DMS114 treated with DMSO at 0.1 percent for 48 hours (cell line): ENCODE data around the gene GULP1.
"Not testable (repeated sequence)": the region's sequence is repeated elsewhere in the genome, so short reads cannot be mapped to it uniquely, and the experiment has no call there.

Experiments used
- DNase-seq: peaks from one replicate; lab custom pipeline; 2025; ENCODE audit not compliant: unreplicated experiment; lab: John Stamatoyannopoulos, UW

The GULP1 gene

GRCh38 chr2:188292348-188293239, 920 bp downstream of the GULP1 start:
- DNase-seq, result peak; percentile 39

DNA sequence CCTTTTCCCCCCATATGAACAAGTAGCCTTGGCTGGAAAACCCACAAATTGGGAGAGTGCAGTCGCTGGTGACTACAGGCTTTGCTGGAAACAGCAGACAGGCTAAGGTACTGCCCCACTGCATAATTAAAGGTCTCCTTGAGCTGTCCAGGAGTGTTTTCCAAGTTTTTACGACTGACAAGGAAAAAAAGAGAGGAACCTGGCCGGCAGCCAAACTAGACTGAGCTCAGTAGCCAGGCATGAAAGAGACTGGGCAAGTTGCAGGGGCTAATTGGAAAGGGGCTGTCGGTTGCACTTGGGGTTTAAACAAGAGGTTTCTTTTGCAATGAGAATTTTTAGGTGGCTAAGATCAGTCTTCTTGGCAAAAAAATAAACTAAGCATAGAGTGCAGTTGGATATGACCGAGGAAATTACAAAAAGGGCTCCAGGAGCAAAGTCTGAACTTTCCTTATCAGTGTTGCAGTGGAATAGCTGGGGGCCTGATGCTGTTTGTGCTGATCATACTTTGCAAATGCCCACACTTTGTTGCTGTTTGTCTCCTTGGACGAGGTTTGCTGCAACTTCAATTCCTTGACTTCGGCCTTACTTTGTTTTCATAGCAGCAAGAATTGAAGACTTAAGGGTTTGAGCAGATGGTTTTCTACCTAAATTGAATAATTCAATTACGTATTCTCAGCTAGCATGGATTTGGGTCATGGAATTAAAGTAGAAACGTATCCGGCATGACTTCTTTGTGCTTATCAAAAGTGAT, 2.1 kb downstream of the GULP1 start:
- peak; percentile 41 for DNase-seq

GRCh38 chr2:188294352-188294926, 2.8 kb downstream of the GULP1 start:
- DNase-seq, result no peak

DNA sequence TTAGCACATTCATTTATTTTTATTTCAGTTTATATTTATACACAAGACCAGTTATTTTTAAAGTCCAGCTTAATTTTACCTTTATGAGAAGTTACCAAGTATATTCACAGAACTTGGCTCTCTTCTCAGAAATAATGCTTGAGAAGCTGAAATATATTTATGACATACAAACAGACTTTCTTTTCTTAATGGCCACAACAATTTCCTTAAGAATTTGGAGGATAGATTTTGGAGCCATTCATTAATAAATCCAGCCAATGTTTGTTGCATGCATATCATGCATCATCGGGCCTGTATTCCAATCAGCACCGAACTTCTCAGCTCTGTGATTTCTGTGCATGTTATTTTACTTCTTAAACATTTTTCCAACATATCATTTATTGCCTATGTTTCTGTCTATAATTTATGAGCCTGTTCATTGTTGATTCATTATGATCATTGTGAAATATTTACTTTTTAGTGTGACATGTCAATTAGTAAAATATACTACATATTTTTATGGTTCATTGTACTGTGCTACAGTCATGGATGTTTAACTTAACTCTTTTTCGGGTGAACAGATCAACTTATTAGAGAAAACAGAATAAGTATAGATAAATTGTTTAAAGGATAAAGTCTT, 3.5 kb downstream of the GULP1 start:
- DNase-seq, result no peak

- DNase-seq, result no peak
These were observed 6.3 kb downstream of the GULP1 start for GRCh38 chr2:188297978-188298377.

- not testable (repeated sequence) for DNase-seq
These were observed 7.3 kb downstream of the GULP1 start for GRCh38 chr2:188298937-188299371.

DNA sequence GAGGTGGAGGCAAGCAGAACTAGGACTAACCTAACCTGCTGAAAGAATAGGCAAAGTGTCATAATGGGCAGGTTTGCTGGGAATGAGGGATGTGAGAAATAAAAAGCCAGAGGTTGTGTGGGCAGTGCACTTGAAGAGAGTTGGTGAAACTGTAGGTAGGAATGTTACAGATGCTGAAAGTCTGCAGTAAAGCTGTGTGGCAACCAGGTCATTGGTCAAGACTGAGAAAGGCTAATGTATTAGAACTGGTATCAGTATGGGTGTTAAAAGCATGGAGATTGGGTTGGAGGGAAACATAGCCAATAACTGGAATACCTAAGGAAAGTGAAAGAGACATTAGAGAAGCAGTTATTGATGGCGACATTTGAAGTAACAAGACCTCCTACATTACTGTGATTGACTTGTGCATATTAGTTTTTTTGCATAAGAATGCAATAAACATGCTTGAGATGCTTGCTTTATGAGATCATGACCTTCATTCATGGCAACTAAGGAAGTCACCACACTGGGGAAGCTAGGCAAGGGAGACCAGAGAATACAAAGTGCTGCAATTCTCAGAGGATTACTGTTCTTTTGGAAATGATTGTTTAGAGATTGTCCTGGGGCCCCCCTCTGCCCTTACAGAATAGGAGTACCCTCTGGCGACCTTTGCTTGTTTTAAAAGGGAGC, 11.8 kb downstream of the GULP1 start:
- DNase-seq, result no peak

DNA sequence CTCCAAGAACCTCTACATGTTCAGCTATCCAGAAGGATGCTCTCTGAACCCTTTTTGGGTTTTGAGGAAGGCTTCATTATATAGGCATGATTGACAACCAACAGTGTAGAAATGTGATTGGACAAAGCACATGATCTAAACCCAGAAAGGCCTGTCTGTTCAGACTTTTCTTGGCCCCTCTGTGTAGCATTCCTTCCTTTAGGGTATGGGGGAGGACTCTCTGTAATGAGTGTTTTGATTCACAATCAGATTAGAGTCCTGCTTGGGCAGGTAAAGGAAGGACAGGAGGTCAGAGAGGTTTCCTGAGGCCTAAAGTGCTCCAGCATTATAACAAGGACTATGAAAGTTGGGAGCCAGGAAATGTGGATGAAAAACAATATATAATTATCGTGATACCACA, 13.6 kb downstream of the GULP1 start:
- no peak for DNase-seq

DNA sequence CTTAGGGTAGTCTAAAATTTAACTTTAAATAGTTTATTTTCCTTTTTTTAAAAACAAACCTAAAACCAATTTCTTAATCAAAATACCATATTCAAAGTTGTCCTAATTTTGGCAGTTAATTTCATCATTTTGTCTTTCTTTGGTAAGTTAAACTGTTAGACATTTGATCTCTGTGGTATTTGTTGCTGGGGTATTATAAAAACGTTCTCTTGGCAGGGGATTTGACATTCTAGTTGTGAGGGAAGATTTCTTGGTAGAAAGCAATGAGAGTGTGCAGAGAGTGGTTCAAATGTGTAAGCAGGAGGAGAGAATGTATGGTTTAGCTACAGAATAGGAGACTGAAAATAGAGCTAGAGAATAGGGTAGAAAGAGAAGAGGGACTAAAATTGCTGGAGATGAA, 14.6 kb downstream of the GULP1 start:
- no peak for DNase-seq

GRCh38 chr2:188307850-188308283, 16.2 kb downstream of the GULP1 start:
- no peak for DNase-seq

GRCh38 chr2:188308483-188308882, 16.8 kb downstream of the GULP1 start:
- DNase-seq, result no peak

- no peak for DNase-seq
These were observed 17.7 kb downstream of the GULP1 start for GRCh38 chr2:188309364-188309763.

- no peak for DNase-seq
These were observed 22.8 kb downstream of the GULP1 start for GRCh38 chr2:188314314-188315054.

DNA sequence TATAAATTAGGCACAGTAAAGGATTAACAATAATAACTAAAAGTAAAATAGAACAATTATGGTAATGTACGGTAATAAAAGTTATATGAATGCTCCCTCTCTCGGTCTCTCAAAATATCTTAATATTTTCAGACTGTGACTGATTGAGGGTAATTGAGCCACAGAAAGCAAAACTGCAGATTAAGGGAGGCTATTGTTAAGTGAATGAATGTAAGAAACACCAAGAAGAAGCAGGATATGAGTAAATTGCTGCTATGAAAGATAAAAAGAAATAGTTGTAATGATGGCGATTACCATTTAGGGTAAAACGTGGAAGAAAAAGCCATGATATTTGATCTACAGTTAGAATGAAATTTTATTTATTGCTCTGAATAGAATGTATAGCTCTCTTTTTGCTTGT, 24.1 kb downstream of the GULP1 start:
- DNase-seq, result no peak

- no peak for DNase-seq
These were observed 24.7 kb downstream of the GULP1 start for GRCh38 chr2:188316342-188316741.

- DNase-seq, result no peak
These were observed 25.2 kb downstream of the GULP1 start for GRCh38 chr2:188316791-188317423.

DNA sequence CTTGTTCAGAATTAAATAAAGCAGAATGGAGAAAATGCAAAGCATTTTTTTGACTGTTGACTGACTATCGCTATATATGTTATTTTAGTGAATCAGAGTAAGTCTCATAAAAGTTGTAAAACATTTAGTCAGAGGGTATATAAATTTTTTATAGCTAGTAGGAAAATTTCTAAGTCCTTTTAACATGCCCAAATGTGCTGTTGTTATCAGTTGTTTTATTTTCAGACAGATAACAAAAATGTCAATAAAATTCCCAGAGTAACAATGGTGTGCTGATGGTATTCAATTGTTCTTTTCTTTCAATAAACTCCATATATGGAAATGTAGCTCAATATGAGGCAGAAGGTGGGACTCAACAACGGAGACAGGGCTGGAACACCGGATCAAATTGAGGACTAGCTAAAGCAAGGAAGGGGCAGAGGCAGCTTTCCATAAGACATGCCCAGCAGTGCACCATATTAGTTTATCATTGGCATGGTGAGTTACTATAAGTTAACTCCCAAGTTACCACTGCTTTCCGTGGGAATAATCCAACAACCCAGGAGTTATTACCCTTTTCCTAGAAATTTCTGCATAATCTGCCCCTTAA, 26.6 kb downstream of the GULP1 start:
- no peak for DNase-seq

- DNase-seq, result no peak
These were observed 28.2 kb downstream of the GULP1 start for GRCh38 chr2:188319838-188320237.

DNA sequence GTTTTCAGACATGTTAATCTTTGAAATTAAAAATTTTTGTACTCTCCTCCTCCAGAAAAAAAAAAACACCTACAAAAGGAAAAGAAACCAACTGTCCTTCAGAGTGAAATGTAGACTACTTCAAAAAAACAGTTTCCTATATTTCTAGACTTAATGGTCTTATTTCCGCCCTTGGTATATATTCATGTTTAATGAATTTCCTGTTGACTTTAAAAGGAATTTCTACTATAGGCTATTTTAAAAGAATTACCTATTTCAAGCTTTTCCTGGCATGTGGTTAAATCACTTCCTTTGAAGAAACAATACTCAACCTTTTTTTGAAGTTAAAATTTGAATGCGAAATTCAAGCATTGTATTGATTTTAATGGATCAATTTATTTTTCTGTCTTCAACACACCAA, 29.2 kb downstream of the GULP1 start:
- no peak for DNase-seq
